IMR-90 (cell line): ENCODE measurements around the gene ZNF263. TPM values are rescaled to one million over a fixed set of nuclear protein-coding genes. Genes with fewer than 3 reads are reported as not detected.

Experiments
- ATAC-seq: fragments of 200-7000 bp; cut with Tn5 transposase; 2 replicates; pipeline ENCODE4 v1.9.1; 2020; ENCODE audit warnings: low read depth, mild to moderate bottlenecking, moderate library complexity
- BruUV-seq: library from RNA; stranded (reverse); fragments of 400-500 nt; replicated peaks from 2 replicates; lab custom pipeline; 2021; lab: Mats Ljungman, UMichigan
- CTCF ChIA-PET: fragments of 300-600 bp; formaldehyde crosslinking; extraction: SDS; loops from one replicate; lab custom pipeline; 2021; ENCODE audit warnings: antibody characterized with exemption; lab: Yijun Ruan, JAX
- POLR2A ChIA-PET: fragments of 300-600 bp; sonication (Branson Sonifier 250); formaldehyde crosslinking; loops from one replicate; lab custom pipeline; 2022; ENCODE audit warnings: antibody characterized with exemption; ENCODE audit not compliant: unreplicated experiment; lab: Charles Lee
- DNase-seq: peaks from one replicate; pipeline ENCODE4 v3.0.0; 2013
- H2AFZ ChIP-seq: replicated peaks from 2 replicates; pipeline ENCODE3; 2013; ENCODE audit warnings: low read length, mild to moderate bottlenecking; ENCODE audit not compliant: poor library complexity
- H2AK5ac ChIP-seq: 2 replicates; pipeline ENCODE4 v1.6.1; 2013; ENCODE audit warnings: low read depth, low read length, inconsistent platforms
- H2AK9ac ChIP-seq: replicated peaks from 2 replicates; pipeline ENCODE3; 2013; ENCODE audit warnings: mild to moderate bottlenecking, low read depth, low read length, moderate library complexity; ENCODE audit not compliant: poor library complexity
- H2BK120ac ChIP-seq: 2 replicates; pipeline ENCODE4 v1.6.1; 2013; ENCODE audit warnings: low read depth, low read length, inconsistent platforms
- H2BK15ac ChIP-seq: 3 replicates; pipeline ENCODE4 v1.6.1; 2013; ENCODE audit warnings: low read depth, low read length, inconsistent platforms
- H2BK20ac ChIP-seq: 2 replicates; pipeline ENCODE4 v1.6.1; 2013; ENCODE audit warnings: low read depth, mild to moderate bottlenecking, inconsistent platforms, low read length, moderate library complexity
- H2BK5ac ChIP-seq: 2 replicates; pipeline ENCODE4 v1.6.1; 2013; ENCODE audit warnings: mild to moderate bottlenecking, low read depth, low read length, inconsistent platforms; ENCODE audit not compliant: poor library complexity, severe bottlenecking
- H3K14ac ChIP-seq: replicated peaks from 2 replicates; pipeline ENCODE4 v1.6.1; 2013; ENCODE audit warnings: low read depth, low read length, inconsistent platforms
- H3K18ac ChIP-seq: 2 replicates; pipeline ENCODE4 v1.6.1; 2013; ENCODE audit warnings: low read depth, low read length, control low read depth
- H3K23ac ChIP-seq: 2 replicates; pipeline ENCODE4 v1.6.1; 2013; ENCODE audit warnings: low read depth, low read length, inconsistent platforms
- H3K27ac ChIP-seq: 2 replicates; pipeline ENCODE4 v1.5.1; 2013; ENCODE audit warnings: mild to moderate bottlenecking, control low read depth, low read length; ENCODE audit not compliant: insufficient read depth
- H3K27me3 ChIP-seq: 2 replicates; pipeline ENCODE4 v1.6.1; 2013; ENCODE audit warnings: low read length; ENCODE audit not compliant: control insufficient read depth, insufficient read depth
- H3K36me3 ChIP-seq: 2 replicates; pipeline ENCODE4 v1.6.1; 2013; ENCODE audit warnings: low read length, mixed read lengths; ENCODE audit not compliant: control insufficient read depth, insufficient read depth
- H3K4ac ChIP-seq: 2 replicates; pipeline ENCODE4 v1.6.1; 2013; ENCODE audit warnings: low read depth, low read length, inconsistent platforms
- H3K4me1 ChIP-seq: 2 replicates; pipeline ENCODE4 v1.6.1; 2013; ENCODE audit warnings: low read length, mixed read lengths; ENCODE audit not compliant: control insufficient read depth, insufficient read depth
- H3K4me2 ChIP-seq: 2 replicates; pipeline ENCODE4 v1.6.1; 2013; ENCODE audit warnings: low read depth, mild to moderate bottlenecking, control low read depth, low read length, moderate library complexity
- H3K4me3 ChIP-seq: 2 replicates; pipeline ENCODE4 v1.5.1; 2013; ENCODE audit warnings: low read depth, mild to moderate bottlenecking, control low read depth, low read length, moderate library complexity; ENCODE audit not compliant: insufficient read depth
- H3K56ac ChIP-seq: 2 replicates; pipeline ENCODE4 v1.6.1; 2013; ENCODE audit warnings: low read length, inconsistent platforms; ENCODE audit not compliant: insufficient read depth; ENCODE audit errors: extremely low read depth
- H3K79me1 ChIP-seq, 2 experiments: 2 replicates each; pipeline ENCODE4 v1.6.1; 2013; ENCODE audit warnings: low read length in 2 of 2, inconsistent platforms in 1 of 2, low read depth in 1 of 2
- H3K9ac ChIP-seq: 2 replicates; pipeline ENCODE4 v1.6.1; 2013; ENCODE audit warnings: low read depth, low read length, control low read depth
- H3K9me1 ChIP-seq: 2 replicates; pipeline ENCODE4 v1.6.1; 2013; ENCODE audit warnings: low read length, inconsistent platforms; ENCODE audit not compliant: insufficient read depth
- H3K9me3 ChIP-seq: 2 replicates; pipeline ENCODE4 v1.6.1; 2013; ENCODE audit warnings: low read length; ENCODE audit not compliant: control insufficient read depth, insufficient read depth
- H4K20me1 ChIP-seq: 2 replicates; pipeline ENCODE4 v1.6.1; 2013; ENCODE audit warnings: low read length, inconsistent platforms; ENCODE audit not compliant: insufficient read depth
- H4K5ac ChIP-seq: 2 replicates; pipeline ENCODE4 v1.6.1; 2013; ENCODE audit warnings: mild to moderate bottlenecking, low read depth, low read length, control low read depth
- H4K8ac ChIP-seq, 2 experiments: 2 replicates each; pipeline ENCODE4 v1.6.1; 2013; ENCODE audit warnings: low read depth in 2 of 2, low read length in 2 of 2, control low read depth in 1 of 2, inconsistent platforms in 1 of 2
- H4K91ac ChIP-seq: 2 replicates; pipeline ENCODE4 v1.6.1; 2013; ENCODE audit warnings: low read depth, low read length, inconsistent platforms; ENCODE audit not compliant: insufficient read depth
- CHD1 ChIP-seq: IDR thresholded peaks from 2 replicates; pipeline ENCODE4 v1.6.1; 2012; ENCODE audit warnings: low read depth, low read length, improper control_type of control experiment
- NFE2L2 ChIP-seq: fragments of 150-350 bp; IDR thresholded peaks from 2 replicates; pipeline ENCODE4 v1.6.1; 2016; ENCODE audit warnings: low read depth, mild to moderate bottlenecking, low read length
- POLR2A ChIP-seq: IDR thresholded peaks from 2 replicates; pipeline ENCODE4 v1.6.1; 2012; ENCODE audit warnings: mild to moderate bottlenecking, low read depth, low read length
- RAD21 ChIP-seq: IDR thresholded peaks from 2 replicates; pipeline ENCODE4 v1.6.1; 2012; ENCODE audit warnings: low read length, improper control_type of control experiment
- WGBS, 2 experiments: methylation state at CpG; one replicate each; pipeline versions ENCODE4 v1.1.5 to v1.1.7; 2013; ENCODE audit warnings: missing lambda C conversion rate in 2 of 2; ENCODE audit not compliant: insufficient read length in 1 of 2; ENCODE audit errors: extremely low coverage in 2 of 2; 5-methylcytosine and 5-hydroxymethylcytosine counted together
- dilution Hi-C: fragments of 300-500 bp; cut with HindIII; formaldehyde crosslinking; loops from one replicate; pipeline ENCODE4 v1.14.3; 2018; ENCODE audit warnings: low sequenced_read_pairs; ENCODE audit not compliant: unreplicated experiment
- in situ Hi-C: fragments of 300-500 bp; cut with MboI; formaldehyde crosslinking; loops from 3 replicates; pipeline ENCODE4 v1.14.3; 2019; ENCODE audit warnings: low sequenced_read_pairs, inconsistent platforms, mixed read lengths
- intact Hi-C: fragments of 100-400 bp; cut with micrococcal nuclease; formaldehyde crosslinking; loops from 2 replicates; pipeline ENCODE4 v1.10.0; 2022
- polyA plus RNA-seq, 3 experiments: library from polyadenylated mRNA; depleted of rRNA; stranded (reverse); fragments of >200 nt; gene quantifications; 2 replicates each; pipeline ENCODE4 v1.2.3, GENCODE V29; 2012; ENCODE audit warnings: low replicate concordance in 1 of 3
- total RNA-seq: library from RNA; depleted of rRNA; stranded (reverse); fragments of >200 nt; gene quantifications from 2 replicates; pipeline ENCODE4 v1.2.3, GENCODE V29; 2012
- TF ChIP-seq, protein P1 (sequence below): conservative IDR thresholded peaks from 2 replicates; pipeline ENCODE4 v1.5.1; 2012; ENCODE audit warnings: mild to moderate bottlenecking, low read depth, low read length, improper control_type of control experiment

ZNF263 gene
- total and polyA plus RNA-seq, 2 of the 4 experiments (the other 2 are of a cell fraction) = 20.8 to 40.3 TPM

DNA sequence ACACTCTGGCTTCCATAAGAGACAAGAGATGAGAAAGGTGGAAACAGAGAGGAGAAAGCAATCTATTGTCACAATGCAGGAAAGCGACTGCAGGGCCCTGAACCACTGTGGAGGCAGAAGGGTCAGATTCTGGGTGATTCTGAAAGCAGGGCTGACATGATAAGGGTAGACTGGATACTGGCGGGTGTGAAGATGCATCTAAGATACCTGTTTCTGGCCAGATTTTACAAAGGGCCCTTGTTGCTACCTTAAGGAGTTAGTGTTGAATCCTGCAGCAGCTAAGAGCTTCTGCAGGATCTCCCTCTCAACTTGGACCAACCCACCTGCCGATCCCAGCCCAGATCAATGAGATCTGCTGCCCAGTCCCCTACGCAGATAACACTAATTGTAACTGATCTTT is 20.8 kb upstream of the ZNF263 start:
- WGBS, 2 experiments = 80% methylated on average over 1 of the region's 4 CpGs; no CpG with 5 or more reads in 1 of the 2 experiments
- CTCF ChIA-PET = no interaction called here
- no peak overlapping the region for H2AFZ ChIP-seq

More for the DNA sequence above, 20.8 kb upstream of the ZNF263 start:
- Histone ChIP-seq H3K79me1 (peaks cover 0 to 5% of the 10 kb centered on the region in 2 experiments; a peak in 2 of 4 replicates), H3K27ac (no peak overlapping the region), H3K9me3 (no peaks in the 10 kb centered on the region), H3K9ac (no peak overlapping the region), H3K56ac (no peak overlapping the region), H3K18ac (no peak overlapping the region), H4K91ac (no peak overlapping the region), H2BK5ac (no peak overlapping the region), H3K4me2 (no peak overlapping the region), H4K20me1 (no peaks in the 10 kb centered on the region), H3K4me1 (0 out of 2 replicates have a peak, but pooled peaks cover 2% of the 10 kb centered on the region), H3K4me3 (no peak overlapping the region), H2BK120ac (no peak overlapping the region), H2AK9ac (peak overlapping the region; percentile 17), H3K36me3 (no peaks in the 10 kb centered on the region), H2BK20ac (no peak overlapping the region), H3K4ac (no peak overlapping the region), H3K23ac (no peak overlapping the region), H4K5ac (no peak overlapping the region), H4K8ac (no peak overlapping the region; a peak in 1 of 4 replicates), H2BK15ac (no peak overlapping the region), H3K27me3 (peaks cover 4% of the 10 kb centered on the region; the same call in 1 of the 2 replicates), H3K9me1 (no peaks in the 10 kb centered on the region; the same call in 1 of the 2 replicates), H3K14ac (no peak overlapping the region), H2AK5ac (no peak overlapping the region)
- TF ChIP-seq, protein P1, sequence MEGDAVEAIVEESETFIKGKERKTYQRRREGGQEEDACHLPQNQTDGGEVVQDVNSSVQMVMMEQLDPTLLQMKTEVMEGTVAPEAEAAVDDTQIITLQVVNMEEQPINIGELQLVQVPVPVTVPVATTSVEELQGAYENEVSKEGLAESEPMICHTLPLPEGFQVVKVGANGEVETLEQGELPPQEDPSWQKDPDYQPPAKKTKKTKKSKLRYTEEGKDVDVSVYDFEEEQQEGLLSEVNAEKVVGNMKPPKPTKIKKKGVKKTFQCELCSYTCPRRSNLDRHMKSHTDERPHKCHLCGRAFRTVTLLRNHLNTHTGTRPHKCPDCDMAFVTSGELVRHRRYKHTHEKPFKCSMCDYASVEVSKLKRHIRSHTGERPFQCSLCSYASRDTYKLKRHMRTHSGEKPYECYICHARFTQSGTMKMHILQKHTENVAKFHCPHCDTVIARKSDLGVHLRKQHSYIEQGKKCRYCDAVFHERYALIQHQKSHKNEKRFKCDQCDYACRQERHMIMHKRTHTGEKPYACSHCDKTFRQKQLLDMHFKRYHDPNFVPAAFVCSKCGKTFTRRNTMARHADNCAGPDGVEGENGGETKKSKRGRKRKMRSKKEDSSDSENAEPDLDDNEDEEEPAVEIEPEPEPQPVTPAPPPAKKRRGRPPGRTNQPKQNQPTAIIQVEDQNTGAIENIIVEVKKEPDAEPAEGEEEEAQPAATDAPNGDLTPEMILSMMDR = no peak
- TF ChIP-seq NFE2L2 = no peak
- no peak for TF ChIP-seq CHD1
- TF ChIP-seq POLR2A = no peak
- TF ChIP-seq RAD21 = no peak
- dilution Hi-C loops = no loop called here
- in situ Hi-C loops = no loop called here
- POLR2A ChIA-PET = no interaction called here
- DNase-seq (no peak), ATAC-seq (no peak)
- intact Hi-C loops = loop anchor here (5.0 kb wide), 1 partner anchor 75 kb away; the partner anchor contains the start of gene OR1F1
- no TSS peak for BruUV-seq
